Lower leg skin (tissue), 3 donors: Measurements from ENCODE around the gene CDR2L.

Source experiments
- CTCF ChIP-seq, 3 donors: fragments of 450-650 bp; IDR thresholded peaks; one replicate each; pipeline ENCODE4 v1.5.1; 2016; ENCODE audit warnings: antibody characterized with exemption in 3 of 3, mild to moderate bottlenecking in 3 of 3, moderate library complexity in 2 of 3
- POLR2A ChIP-seq, 2 donors: fragments of 450-650 bp; IDR thresholded peaks; one replicate each; pipeline ENCODE4 v1.6.1; 2016 to 2017; ENCODE audit warnings: antibody characterized with exemption in 2 of 2, mild to moderate bottlenecking in 1 of 2, moderate library complexity in 1 of 2

GRCh38 chr17:75032720-75033280 lies 45.4 kb downstream of the CDR2L start:
- TF ChIP-seq CTCF (IDR thresholded peaks at IDR 0.05) (no peak), POLR2A (IDR thresholded peaks at IDR 0.05) (no peak)
